ENCODE measurements around the gene HMHB1. TPM values are rescaled to one million over a fixed set of nuclear protein-coding genes. Genes with fewer than 3 reads are reported as not detected.

The HMHB1 gene
- total and polyA plus RNA-seq, 9 of the 15 experiments (the other 6 are each of a cell fraction or from before 2014, with no cell fraction given), result not detected

GRCh38 chr5:143775258-143775657 is 36.7 kb upstream of the HMHB1 start:
- ChIA-PET CTCF (ENCODE audit: low intra/inter-chr PET ratio) (no interaction called here), POLR2A (no interaction called here)
- in situ Hi-C loops (cut with MboI) (no loop called here), intact Hi-C loops (cut with micrococcal nuclease) (no loop called here)
- H3K79me2 ChIP-seq (ENCODE audit: control insufficient read depth, insufficient read depth, low read length), result no peaks in the 10 kb centered on the region
- H3K9ac ChIP-seq (ENCODE audit: insufficient read depth in 1 of 2, low read depth in 2 of 2, low read length in 2 of 2), result no peak overlapping the region
- no peaks in the 10 kb centered on the region for H3K36me3 ChIP-seq (ENCODE audit: control insufficient read depth, insufficient read depth, low read length)
- no peak overlapping the region for H2AFZ ChIP-seq (ENCODE audit: low read depth, low read length)
- WGBS (ENCODE audit: insufficient coverage, low coverage, missing lambda C conversion rate), result 8% methylated on average over 2 of the region's 2 CpGs
- no peaks in the 10 kb centered on the region for H3K4me1 ChIP-seq (replicated peaks in 1 of 2; ENCODE audit: control insufficient read depth in 2 of 2, insufficient read depth in 2 of 2, low read length in 2 of 2)
- no peak overlapping the region for H3K4me2 ChIP-seq (ENCODE audit: insufficient read depth, low read length)
- H3K9me1 ChIP-seq (ENCODE audit: control insufficient read depth, insufficient read depth, low read length), result no peaks in the 10 kb centered on the region
- H3K27me3 ChIP-seq (ENCODE audit: control insufficient read depth in 2 of 2, insufficient read depth in 2 of 2, low read length in 2 of 2), result no peaks in the 10 kb centered on the region
- no peaks in the 10 kb centered on the region for H4K20me1 ChIP-seq (replicated peaks; ENCODE audit: control insufficient read depth, insufficient read depth, low read length)
- FAIRE-seq, result peak; percentile 29
- peak in 3 of 4 experiments; percentile 9 to 11 (median 10) for DNase-seq (ENCODE audit: extremely low read depth in 1 of 4, low spot score in 3 of 4)
- ATAC-seq, result no peak
- H3K27ac ChIP-seq (ENCODE audit: extremely low read depth, low read depth, low read length), result no peak overlapping the region
- BruUV-seq (replicated peaks), result no TSS peak
- no peaks in the 10 kb centered on the region for H3K9me3 ChIP-seq (replicated peaks; ENCODE audit: control insufficient read depth, insufficient read depth, low read depth, low read length)
- H3K4me3 ChIP-seq, result no peak overlapping the region
- TF ChIP-seq SMARCE1 (IDR thresholded peaks at IDR 0.05), result no peak
- TF ChIP-seq CTBP1 (IDR thresholded peaks at IDR 0.05; ENCODE audit: borderline replicate concordance), result no peak
- TF ChIP-seq MGA (IDR thresholded peaks at IDR 0.05), result no peak
- TF ChIP-seq HDGF (IDR thresholded peaks at IDR 0.05), result no peak
- TF ChIP-seq MECOM (CRISPR knock-in tag; IDR thresholded peaks at IDR 0.05), result no peak

All from K562 (cell line).